GM19351 (cell line): ENCODE measurements around the gene NES.

Experiments used
- ATAC-seq: cut with Tn5 transposase; IDR thresholded peaks from one replicate; pipeline ENCODE4 v1.9.1; 2021; ENCODE audit warnings: mild to moderate bottlenecking, moderate library complexity; ENCODE audit not compliant: unreplicated experiment

Gene NES

DNA sequence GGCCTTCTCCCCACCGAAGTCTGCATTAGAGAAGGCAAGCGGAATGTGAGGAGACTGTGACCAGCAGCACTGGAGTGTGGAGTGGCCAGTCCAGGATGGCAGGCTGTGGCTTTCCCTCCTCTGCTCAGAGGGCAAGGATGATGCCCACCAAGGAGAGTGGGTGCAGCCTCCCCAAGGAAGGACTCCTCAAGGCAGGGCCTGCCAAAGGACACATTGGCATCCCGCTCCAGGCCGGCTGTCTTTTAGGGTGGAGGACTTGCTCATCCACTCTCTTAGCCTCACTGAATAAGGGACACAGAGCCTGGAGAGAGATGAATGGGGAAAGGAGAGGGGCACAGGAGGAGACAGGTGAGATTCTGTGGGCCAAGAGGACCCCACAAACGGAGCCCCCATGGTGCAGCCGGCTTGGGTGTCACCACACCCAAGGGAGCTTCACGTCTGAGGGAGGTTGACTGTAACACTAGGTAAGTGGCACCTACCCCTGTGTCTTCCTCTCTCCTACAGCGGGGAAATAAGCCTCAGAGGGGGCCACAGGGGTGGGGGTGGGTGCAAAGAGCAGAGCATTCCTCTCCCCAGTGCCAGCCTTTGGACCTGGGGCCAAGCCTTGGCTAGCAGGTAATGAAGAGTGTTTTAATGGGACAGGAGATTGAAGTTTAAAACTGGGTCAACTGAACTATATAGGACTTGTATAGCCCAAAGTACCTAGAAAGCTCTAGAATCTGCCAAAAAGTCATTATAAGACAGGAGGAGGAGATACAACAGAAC lies 4.2 kb upstream of the NES start:
- no peak for ATAC-seq

DNA sequence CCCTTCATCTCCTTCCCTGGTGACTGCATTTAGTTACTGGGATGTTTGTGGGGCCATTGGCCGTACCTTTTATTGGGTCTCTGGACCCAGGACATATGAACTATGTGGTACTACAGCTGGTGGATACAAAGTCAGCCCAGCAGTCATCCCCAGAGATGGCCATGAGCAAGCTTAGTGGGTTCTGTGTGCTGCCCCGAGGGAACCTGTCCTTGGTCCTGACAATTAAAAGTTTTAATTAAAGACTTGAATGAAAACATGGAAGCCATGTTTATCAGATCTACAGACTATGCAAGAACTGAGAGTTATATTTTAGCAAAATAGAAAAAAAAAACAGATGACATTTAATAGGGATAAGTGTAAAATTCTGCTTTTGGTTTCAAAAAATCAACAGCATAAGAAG lies 2.8 kb upstream of the NES start:
- ATAC-seq, result no peak

DNA sequence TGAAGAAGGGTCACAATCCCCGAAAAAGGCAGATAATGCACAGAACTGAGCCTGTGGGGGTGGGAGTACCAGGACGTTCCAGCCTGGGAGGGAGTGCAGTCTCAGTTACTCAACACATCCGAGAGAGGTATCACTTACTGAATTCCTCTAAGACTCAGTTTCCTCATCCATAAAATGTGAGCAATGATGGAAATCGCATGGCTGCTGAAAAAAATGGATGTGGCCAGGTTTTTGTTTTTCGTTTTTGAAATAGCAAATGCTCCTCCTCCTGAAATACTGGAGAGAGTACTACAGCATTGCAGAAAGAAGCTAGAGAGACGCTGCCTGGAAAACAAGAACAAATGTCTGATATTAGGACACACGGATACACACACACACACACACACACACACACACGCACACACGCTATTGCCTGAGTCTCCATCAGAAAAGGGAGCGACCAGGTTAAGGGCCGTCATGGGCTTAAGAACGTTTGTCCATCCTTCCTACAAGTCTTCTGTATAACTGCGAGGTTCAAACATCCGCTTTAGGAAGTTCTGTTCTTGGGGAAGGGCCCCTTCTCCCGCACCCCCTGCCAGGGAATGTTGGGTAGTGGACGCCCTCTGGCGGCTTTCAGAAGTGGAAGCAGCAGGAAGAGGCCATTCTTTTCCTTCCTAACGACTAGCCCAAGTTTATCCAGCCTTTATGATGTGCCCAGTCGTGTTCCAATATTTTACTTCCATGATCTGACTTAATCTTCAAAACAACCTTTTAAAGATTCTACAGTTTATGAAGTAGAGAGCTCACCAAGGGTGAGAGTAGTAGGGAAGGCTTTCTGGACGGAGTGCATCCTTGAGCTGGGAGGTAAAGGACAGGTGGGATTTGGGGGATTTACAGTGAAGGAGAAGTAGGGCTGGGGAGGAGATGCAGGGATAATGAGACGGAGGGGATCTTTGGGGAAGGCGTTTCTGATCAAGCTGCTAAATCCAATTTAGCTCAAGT lies 699 bp upstream of the NES start:
- ATAC-seq, result no peak

DNA sequence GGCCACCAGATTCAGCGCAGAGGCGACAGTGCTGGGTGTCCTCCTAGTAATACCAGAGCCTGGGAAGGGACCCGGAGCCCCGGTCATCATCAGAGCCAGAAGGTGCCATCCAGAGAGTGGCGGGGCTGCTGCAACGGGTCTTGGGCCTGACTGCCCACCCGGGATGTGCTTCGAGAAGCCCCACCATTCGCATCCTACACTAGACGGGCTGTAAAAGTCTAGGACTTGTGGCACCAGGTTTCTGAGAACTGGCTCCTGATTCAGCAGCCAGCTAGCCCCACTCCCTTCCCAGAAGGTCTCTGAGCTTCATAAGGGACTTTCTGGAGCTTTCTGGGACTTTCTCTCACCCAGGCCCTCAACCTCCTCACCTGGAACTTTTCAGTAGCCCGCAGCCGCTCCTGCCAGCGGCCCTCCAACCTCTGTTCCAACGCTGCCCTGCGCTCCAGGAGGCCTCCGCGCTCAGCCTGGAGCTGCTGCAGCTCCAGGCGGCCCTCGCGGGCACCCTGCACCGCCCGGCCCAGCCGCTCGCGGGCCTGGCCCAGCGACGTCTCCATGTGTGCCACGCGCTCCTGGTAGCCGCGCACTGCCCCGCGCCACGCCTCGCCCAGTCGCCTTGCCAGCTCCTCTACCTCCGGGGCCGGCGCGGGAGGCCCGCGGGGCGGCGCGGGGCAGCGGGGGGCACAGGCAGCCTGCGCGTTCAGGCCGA lies 940 bp downstream of the NES start:
- no peak for ATAC-seq

- ATAC-seq, result no peak
Measured at GRCh38 chr1:156675210-156676113, 1.7 kb downstream of the NES start.

GRCh38 chr1:156673387-156674121 lies 3.7 kb downstream of the NES start:
- ATAC-seq, result no peak

DNA sequence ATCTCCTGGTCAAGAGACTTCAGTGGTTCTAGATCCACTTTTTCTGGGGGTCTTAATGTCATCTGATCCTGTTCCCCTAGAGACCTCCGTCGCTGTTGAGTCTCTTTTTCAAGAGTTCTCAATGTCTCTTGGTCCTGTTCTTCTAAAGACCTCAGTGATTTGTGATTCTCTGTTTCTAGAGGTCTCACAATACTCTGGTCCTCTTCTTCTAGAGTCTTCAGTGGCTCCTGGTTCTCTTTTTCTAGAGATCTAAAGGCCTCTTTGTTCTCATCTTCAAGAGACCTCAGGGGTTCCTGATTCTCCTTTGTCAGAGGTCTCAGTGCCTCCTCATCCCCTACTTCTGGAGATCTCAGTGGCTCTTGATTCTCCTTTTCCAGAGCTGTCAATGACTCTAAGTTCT lies 5.4 kb downstream of the NES start:
- ATAC-seq, result no peak

DNA sequence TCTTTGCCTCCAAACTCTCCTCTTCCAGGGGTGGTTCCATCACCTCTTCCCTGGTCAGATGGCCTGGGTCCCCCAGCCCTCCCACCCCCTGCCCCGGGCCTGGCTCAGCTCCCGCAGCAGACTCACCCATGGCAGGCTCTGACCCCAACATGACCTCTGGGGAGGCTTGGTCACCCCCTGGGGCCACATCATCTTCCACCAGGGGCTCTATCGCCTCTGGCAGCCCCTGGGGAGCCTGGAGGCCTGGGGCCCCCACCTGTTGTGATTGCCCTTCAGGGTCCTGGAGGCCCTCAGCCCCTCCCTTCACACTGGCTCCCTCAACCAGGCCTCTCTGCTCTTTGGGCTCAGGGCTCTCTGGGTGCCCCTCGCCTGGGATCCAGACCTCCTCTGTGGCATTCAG lies 6.4 kb downstream of the NES start:
- ATAC-seq, result no peak

DNA sequence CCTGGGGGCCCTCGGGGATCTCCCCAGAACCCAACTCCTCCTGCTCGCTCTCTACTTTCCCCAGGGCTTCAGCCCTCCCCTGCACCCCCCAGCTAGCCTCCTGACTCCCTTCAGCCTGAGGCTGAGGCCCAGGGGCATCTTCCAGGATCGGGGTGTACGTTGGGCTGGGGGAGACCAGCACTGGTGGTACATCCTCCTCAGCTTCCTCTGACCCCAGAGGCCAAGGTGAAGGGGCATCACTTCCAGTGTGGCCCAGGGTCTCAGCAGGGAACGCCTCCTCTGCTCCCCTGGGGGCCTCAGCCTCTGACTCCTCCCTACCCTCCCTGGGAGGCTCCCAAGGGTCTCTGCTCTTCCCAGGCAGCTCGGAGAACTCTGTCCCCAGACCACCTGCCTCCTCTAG lies 6.8 kb downstream of the NES start:
- ATAC-seq, result no peak

DNA sequence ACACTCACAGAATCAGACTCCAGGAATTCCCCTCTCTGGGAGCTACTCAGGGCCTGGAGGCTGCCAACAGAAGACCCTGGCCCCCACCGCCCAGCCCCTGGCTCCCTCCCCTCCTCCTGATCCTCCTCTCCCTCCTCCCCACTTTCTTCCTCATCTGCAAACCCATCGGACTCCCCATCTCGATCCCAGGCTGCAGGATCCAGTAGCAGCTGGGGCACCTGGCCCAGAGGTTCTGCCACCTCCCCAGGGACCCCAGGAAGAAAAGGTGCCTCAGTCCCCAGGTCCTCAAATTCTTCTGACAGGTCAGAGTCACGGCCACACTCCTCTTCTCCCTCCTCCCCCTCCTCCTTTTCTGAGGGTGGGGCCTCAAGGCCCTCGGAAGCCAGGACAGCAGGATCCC lies 7.4 kb downstream of the NES start:
- no peak for ATAC-seq

DNA sequence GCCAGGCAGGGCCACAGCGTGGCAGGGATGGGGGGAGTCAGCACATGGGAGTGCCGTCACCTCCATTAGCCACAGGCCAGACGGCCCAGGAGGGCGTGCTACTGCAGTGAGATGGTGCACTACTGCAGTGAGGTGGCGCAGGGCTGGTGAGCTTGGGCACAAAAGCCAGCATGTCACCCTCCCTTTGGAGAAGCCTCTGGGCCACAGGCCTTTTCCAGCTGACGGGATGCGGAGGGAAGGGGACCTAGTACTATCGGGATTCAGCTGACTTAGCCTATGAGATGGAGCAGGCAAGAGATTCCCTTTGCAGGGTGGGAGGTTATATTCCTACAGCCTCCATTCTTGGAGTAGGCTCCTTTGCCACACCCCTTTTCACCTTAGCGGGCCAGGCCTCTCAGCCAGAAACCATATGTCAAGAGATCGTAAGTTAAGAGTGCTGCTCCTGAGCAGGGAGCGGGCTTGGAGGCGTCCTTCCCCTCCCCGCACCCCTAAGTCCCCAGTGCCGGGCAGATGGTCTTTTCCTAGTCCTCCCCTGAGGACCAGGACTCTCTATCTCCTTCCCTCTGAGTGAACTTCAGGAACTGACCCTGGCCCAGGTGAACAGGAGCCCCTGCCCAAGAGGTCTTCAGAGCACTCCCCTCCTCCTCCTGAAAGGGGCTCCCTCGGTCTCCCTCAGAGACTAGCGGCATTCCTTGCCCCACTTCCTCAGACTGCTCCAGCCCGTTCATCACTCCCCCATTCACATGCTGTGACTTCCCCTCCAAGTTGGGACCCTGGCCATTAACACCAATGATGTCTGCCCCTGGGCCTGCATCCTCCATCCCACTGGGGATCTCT lies 8.2 kb downstream of the NES start:
- ATAC-seq, result no peak

GRCh38 chr1:156667968-156668709 lies 9.1 kb downstream of the NES start:
- no peak for ATAC-seq

DNA sequence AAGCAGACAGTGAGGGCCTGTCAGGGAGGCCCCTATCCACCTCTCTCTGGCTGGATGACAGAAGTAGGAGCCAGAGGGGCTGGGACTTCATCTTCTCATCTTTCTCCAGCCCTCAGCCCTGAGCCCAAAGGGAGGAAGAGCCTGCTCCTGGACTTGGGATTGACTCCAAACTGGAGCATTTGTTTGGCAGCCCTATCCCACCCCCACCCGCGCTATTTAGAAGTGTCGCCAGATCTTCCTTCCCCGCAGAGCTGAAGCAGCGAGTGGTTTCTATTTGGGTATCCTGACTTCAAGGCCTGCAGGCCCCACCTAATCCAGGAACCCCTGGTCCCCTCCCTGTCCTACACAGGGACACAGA lies 9.6 kb downstream of the NES start:
- no peak for ATAC-seq

DNA sequence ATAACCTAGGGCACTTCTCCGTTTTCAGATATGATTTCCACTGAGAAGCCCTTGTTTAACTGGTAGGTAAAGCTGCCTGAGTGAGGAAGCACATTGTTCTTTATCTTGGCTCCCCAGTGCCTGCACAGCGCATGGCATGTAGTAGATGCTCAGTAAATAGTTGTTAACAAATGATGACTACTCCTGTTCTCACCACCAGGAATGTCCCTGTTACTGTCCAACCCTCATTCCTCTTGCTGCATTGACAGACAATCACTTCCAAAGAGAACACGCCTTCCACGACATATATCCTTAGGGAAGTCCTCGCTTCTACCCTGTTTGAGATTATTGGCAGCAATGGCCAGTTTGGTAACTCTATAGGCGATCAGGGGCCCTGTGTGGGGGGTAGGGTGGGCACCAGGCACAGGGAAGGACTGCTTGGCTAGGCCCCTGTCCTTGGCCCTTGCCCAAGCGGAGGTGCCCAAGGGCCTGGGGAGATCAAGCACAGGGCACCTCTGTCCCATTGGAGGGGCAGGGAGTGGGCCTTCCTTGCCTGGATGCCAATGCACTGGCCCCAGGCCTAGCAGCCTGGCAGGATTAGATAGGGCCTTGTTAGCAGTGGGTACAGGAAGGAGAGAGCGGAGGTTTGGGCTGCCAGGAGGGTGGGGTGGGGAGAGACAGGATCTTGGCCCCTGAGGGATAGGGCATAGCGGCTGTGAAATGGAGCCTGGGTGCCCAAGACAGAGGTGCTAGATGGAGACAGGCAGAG lies 10.2 kb downstream of the NES start:
- ATAC-seq, result no peak

DNA sequence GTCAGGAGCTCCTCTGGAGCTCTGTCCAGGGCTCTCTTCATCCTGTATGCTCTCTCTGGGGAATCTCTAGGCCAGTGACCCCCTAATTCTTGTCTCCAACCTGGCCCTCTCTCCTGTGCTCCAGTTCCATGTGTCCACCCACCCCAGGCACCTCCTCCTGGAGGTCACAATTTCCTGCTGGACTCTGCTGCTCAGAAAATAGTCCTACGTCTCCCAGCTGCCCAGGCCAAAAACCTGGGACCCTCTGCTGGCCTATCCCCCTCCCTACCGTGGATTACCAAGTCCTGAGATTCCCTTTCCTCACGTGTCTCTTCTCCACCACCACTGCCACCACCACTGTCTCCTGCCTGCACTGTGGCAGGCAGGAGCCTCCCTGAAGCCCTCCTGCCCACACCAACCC lies 11.7 kb downstream of the NES start:
- no peak for ATAC-seq

DNA sequence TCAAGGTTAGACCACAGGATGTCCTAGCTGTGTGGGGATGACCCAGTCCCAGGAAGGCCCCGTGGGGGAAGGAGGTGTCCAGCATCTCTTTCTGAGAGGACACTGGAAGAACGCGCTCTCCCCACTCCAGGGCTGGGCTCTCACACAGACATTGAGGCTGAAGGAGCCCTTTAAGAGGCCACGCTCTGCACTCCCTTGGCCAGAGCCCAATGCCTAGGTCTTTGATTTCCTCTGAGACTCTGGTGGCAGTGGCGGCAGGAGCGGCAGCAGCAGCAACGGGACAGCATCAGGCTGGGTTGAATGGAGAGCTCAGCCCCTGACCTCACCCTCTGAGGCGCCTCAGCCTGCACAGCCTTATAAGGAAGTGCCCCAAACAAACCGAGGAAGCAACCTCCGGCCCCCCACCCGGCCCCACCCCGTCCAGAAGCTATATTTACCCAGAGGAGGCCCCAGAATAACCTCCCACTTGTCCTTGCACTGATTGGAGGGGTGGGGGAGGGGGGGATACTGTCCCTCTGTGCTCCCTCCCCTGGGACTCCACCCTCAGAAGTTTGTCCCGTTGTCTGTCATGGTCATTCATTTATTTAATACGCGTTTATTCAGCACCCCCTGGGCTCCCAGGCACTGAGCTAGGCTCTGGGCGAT lies 12.3 kb downstream of the NES start:
- no peak for ATAC-seq
